Measurements from ENCODE around the gene DLGAP5. TPM values are rescaled to one million over a fixed set of nuclear protein-coding genes. Genes with fewer than 3 reads are reported as not detected.
A peak's percentile ranks its signal among the peaks of the same experiment; 100 is the strongest.

Gene DLGAP5
- total and polyA plus RNA-seq, 4 donors = 0.34 to 5.0 (median 0.63) TPM

DNA sequence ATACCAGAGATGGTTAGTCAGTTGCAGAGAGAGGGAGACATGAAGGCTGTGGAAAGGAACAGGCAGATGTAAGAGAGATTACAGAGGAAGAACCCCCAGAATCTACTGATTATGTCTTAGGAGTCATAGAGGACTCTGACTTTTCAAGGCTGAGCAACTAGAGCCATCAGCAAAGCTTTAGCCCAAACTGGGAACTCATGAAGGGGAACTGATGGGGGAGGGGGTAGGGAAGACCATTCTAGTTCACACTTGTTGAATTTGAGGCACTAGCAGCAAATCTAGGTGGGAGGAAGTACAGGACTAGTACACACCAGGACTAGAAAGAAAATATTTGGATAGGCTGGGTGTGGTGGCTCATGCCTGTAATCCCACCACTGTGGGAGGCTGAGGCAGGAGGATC, 52.2 kb downstream of the DLGAP5 start:
- peak overlapping the region in 1 of 2 donors; percentile 53 for H3K27ac ChIP-seq (ENCODE audit: low read depth in 1 of 2, low read length in 1 of 2)
- H3K27me3 ChIP-seq (ENCODE audit: control insufficient read depth in 3 of 3, insufficient read depth in 3 of 3, low read length in 2 of 3) = no peaks in the 10 kb centered on the region
- peaks cover 6 to 16% (median 13%) of the 10 kb centered on the region in 5 donors for H3K4me1 ChIP-seq (ENCODE audit: control insufficient read depth in 5 of 5, insufficient read depth in 5 of 5, low read length in 5 of 5)
- H3K36me3 ChIP-seq (ENCODE audit: control insufficient read depth in 4 of 4, insufficient read depth in 4 of 4, low read length in 4 of 4) = peaks cover 25 to 33% (median 31%) of the 10 kb centered on the region in 4 donors
- no peak overlapping the region for H3K9ac ChIP-seq (ENCODE audit: insufficient read depth in 1 of 2, low read length in 2 of 2)
- DNase-seq = no peak
- no peak overlapping the region for H3K4me3 ChIP-seq
- no peaks in the 10 kb centered on the region for H3K9me3 ChIP-seq (ENCODE audit: control insufficient read depth in 4 of 4, insufficient read depth in 3 of 4, low read length in 3 of 4)
- no peak for ATAC-seq (ENCODE audit: insufficient read depth, low FRiP score)
- TF ChIP-seq, protein P1, sequence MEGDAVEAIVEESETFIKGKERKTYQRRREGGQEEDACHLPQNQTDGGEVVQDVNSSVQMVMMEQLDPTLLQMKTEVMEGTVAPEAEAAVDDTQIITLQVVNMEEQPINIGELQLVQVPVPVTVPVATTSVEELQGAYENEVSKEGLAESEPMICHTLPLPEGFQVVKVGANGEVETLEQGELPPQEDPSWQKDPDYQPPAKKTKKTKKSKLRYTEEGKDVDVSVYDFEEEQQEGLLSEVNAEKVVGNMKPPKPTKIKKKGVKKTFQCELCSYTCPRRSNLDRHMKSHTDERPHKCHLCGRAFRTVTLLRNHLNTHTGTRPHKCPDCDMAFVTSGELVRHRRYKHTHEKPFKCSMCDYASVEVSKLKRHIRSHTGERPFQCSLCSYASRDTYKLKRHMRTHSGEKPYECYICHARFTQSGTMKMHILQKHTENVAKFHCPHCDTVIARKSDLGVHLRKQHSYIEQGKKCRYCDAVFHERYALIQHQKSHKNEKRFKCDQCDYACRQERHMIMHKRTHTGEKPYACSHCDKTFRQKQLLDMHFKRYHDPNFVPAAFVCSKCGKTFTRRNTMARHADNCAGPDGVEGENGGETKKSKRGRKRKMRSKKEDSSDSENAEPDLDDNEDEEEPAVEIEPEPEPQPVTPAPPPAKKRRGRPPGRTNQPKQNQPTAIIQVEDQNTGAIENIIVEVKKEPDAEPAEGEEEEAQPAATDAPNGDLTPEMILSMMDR (IDR thresholded peaks at IDR 0.05; ENCODE audit: control extremely low read depth, extremely low read depth) = no peak

DNA sequence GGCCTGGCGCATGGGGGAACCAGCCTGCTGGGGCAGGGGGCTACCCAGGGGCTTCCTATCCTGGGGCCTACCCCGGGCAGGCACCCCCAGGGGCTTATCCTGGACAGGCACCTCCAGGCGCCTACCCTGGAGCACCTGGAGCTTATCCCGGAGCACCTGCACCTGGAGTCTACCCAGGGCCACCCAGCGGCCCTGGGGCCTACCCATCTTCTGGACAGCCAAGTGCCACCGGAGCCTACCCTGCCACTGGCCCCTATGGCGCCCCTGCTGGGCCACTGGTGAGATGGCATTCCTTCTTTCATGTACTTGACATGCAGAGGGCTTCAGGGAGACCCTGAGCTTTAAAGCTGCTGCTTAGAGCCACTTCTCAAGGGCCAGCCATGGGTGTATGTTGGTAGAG, 53.3 kb downstream of the DLGAP5 start:
- Histone ChIP-seq H3K27ac (ENCODE audit: low read depth in 1 of 2, low read length in 1 of 2) (peak overlapping the region; percentile 52 to 78), H3K9ac (ENCODE audit: insufficient read depth in 1 of 2, low read length in 2 of 2) (no peak overlapping the region), H3K4me3 (no peak overlapping the region), H3K4me1 (ENCODE audit: control insufficient read depth in 5 of 5, insufficient read depth in 5 of 5, low read length in 5 of 5) (peaks cover 6 to 22% (median 16%) of the 10 kb centered on the region in 5 donors), H3K36me3 (ENCODE audit: control insufficient read depth in 4 of 4, insufficient read depth in 4 of 4, low read length in 4 of 4) (peaks cover 22 to 31% (median 28%) of the 10 kb centered on the region in 4 donors), H3K27me3 (ENCODE audit: control insufficient read depth in 3 of 3, insufficient read depth in 3 of 3, low read length in 2 of 3) (no peaks in the 10 kb centered on the region), H3K9me3 (ENCODE audit: control insufficient read depth in 4 of 4, insufficient read depth in 3 of 4, low read length in 3 of 4) (no peaks in the 10 kb centered on the region)
- WGBS, 2 donors = 92 to 95% methylated on average over 7 of the region's 7 CpGs
- ATAC-seq (ENCODE audit: insufficient read depth, low FRiP score) = no peak
- TF ChIP-seq, protein P1 (IDR thresholded peaks at IDR 0.05; ENCODE audit: control extremely low read depth, extremely low read depth) = no peak
- DNase-seq = no peak

- H3K9me3 ChIP-seq (ENCODE audit: control insufficient read depth in 4 of 4, insufficient read depth in 3 of 4, low read length in 3 of 4) = no peaks in the 10 kb centered on the region
- peak overlapping the region; percentile 79 to 85 for H3K27ac ChIP-seq (ENCODE audit: low read depth in 1 of 2, low read length in 1 of 2)
- TF ChIP-seq, protein P1 (IDR thresholded peaks at IDR 0.05; ENCODE audit: control extremely low read depth, extremely low read depth) = no peak
- H3K36me3 ChIP-seq (ENCODE audit: control insufficient read depth in 4 of 4, insufficient read depth in 4 of 4, low read length in 4 of 4) = peaks cover 20 to 29% (median 27%) of the 10 kb centered on the region in 4 donors
- H3K4me1 ChIP-seq (ENCODE audit: control insufficient read depth in 5 of 5, insufficient read depth in 5 of 5, low read length in 5 of 5) = peaks cover 6 to 23% (median 16%) of the 10 kb centered on the region in 5 donors
- H3K27me3 ChIP-seq (ENCODE audit: control insufficient read depth in 3 of 3, insufficient read depth in 3 of 3, low read length in 2 of 3) = no peaks in the 10 kb centered on the region
- peak overlapping the region in 1 of 2 donors; percentile 50 for H3K9ac ChIP-seq (ENCODE audit: insufficient read depth in 1 of 2, low read length in 2 of 2)
- WGBS, 2 donors = 62 to 80% methylated on average over 12 of the region's 12 CpGs
- peak; percentile 83 to 96 (median 93) for DNase-seq
- peak; percentile 32 for ATAC-seq (ENCODE audit: insufficient read depth, low FRiP score)
- no peak overlapping the region for H3K4me3 ChIP-seq
Measured at GRCh38 chr14:55136885-55137786, 54.2 kb downstream of the DLGAP5 start.

Measured in lung (tissue), 12 donors.